HG03045 (cell line): ENCODE results near the gene CCDC187.
"Not testable (repeated sequence)": the region's sequence is repeated elsewhere in the genome, so short reads cannot be mapped to it uniquely, and the experiment has no call there.

Experiments
- ATAC-seq: cut with Tn5 transposase; IDR thresholded peaks from one replicate; pipeline ENCODE4 v1.9.1; 2021; ENCODE audit warnings: mild to moderate bottlenecking, moderate library complexity; ENCODE audit not compliant: unreplicated experiment

CCDC187 gene

GRCh38 chr9:136273244-136273865 is 30.5 kb downstream of the CCDC187 start:
- no peak for ATAC-seq

- no peak for ATAC-seq
Observed at GRCh38 chr9:136270173-136270705, 33.7 kb downstream of the CCDC187 start.

GRCh38 chr9:136268735-136269134 is 35.2 kb downstream of the CCDC187 start:
- ATAC-seq: no peak

DNA sequence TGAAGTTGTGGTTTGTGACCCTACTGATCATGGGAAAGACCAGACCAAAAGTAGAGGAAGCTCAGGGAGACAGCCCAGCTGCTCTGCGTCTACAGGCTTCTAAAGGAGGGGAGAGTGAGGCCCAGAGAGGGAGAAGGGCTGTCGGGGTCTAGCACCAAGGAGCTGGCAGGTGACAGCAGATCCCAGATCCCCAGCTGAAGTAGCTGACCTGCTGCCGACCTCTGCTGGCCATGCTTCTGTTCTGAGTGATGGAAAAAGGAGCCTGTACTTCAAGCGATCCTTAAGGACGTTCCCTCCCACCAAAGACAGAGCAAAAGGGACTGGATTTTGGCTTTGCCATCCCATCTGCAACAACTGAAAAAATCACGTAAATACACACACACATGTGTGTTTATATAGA is 35.6 kb downstream of the CCDC187 start:
- ATAC-seq: no peak

DNA sequence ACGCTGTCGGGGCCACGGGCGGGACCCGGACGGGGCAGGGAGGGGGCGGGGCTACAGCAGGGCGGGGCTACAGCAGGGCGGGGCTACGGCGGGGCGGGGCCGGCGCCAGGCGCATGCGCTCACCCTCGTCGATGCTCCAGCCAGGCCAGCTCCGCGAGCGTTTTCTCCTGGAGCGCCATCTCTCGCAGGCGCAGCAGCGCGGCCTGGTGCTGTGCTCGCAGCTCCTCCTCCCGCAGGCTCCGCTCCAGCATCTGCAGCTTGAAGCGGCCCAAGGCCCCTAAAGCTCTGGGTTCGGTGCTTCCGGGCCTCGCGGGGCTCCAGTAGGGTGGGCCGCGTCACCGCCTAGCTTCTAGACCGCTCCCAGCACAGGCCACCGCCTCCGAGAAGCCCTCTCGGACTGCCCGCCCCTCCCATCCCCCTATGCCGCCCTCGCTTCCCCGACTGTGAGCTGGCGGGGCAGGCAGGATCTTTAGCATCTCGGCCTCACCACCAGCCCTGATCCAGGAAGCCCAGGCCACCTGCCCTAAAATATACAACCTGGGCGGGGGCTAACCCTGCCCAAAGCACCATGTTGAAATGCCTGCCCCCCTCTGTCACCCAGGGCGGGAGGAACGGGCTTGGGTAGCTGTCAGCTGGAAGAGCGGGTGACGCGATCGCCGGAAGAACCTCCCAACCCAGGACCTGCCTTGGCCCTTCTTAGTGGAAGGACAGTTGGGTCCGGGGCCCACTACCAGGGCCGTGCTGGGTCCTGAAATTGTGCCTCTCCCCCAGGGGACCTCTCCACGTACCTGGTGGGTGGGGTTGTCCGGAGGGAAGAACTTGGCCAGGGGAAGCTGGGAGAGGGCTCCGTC is 36.4 kb downstream of the CCDC187 start:
- peak; percentile 76 for ATAC-seq

GRCh38 chr9:136266641-136267040 is 37.3 kb downstream of the CCDC187 start:
- not testable (repeated sequence) for ATAC-seq

GRCh38 chr9:136265561-136266355 is 38.1 kb downstream of the CCDC187 start:
- ATAC-seq: no peak

- ATAC-seq: no peak
Observed at GRCh38 chr9:136264441-136265405, 39.2 kb downstream of the CCDC187 start.

- no peak for ATAC-seq
Observed at GRCh38 chr9:136264031-136264430, 39.9 kb downstream of the CCDC187 start.

DNA sequence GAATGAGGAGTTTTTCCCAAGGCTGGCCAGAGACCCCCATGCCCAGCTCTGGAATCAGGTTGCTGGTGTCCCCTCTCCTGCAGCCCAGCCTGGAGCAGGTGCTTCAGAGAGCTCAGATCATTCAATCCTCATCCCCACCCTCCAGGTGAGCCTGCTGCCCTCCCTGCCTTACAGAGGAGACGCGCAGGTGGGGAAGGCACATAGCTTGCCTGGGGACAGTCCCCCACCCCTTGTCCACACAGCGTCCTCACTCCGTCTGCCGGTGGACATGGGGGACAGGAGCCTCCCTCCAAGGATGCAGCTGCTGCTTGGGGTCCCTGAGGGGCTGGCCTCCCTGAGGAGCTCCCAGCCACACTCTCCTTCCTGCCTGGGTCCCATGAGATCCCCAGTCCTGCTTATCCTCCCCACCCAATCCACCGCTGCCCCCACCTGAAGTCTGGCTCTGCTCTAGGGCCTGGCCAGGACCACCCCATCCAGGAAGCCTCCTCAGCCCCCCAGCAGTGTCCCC is 41.2 kb downstream of the CCDC187 start:
- ATAC-seq: no peak

- ATAC-seq: no peak
Observed at GRCh38 chr9:136261686-136262430, 42.0 kb downstream of the CCDC187 start.

DNA sequence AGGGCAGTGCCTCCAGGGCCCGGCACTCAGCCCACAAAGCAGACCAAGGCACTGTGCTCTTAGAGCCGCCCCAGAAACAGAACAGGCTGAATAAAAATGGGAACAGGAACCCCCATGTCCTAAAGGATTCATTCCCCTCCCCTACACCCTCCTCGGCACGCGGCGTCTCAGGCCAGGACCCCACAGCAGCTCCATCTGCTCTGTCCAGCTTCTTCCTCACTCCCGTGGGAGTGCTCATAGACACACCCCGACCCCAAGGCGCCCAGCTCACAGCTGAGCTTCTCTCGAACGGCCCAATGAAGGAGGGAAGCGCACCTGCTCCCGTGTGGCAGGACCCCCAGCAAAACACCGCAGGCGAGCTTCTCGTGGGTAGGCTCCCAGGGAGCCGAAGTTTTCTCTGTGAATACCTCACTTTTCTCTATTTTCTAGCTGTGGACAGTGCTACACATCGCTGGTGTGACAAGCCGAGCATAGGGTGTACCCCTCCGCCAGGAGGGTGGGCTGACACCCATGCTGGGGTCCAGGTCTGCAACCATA is 42.9 kb downstream of the CCDC187 start:
- no peak for ATAC-seq

GRCh38 chr9:136260521-136260920 is 43.4 kb downstream of the CCDC187 start:
- ATAC-seq: no peak

DNA sequence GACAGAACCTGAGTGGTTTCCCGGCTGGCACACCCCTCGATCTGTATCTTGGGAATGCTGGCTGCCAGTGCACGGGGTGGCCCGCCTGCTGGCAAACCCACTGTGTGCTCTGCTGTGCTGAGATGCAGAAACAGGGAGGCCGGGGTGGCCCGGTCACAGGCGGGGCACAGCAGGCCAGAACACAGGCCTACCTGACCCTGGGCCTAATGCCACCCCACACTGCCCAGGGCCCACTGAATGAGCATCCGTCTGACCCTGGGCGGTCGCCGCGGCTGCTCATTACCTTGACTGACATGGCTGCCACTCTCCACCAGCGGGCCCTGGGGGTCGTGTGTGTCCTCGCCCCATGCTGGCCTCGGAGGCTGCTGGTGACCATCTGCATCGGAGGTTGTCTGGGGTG is 44.1 kb downstream of the CCDC187 start:
- ATAC-seq: no peak

DNA sequence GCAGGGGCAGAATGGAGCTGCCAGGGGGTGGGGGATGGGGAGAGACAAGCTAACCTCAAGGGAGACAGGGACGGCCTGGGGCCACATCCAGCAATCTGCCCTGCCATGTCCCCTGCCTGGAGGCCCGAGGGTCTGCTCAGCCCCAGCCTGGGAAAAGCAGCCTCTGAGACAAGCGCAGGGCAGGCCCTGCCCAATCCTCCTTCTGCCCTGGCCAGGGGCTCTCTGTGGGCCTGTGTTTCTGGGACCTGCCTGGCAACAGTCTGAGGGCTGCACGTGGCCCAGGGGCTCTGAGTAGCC is 44.4 kb downstream of the CCDC187 start:
- no peak for ATAC-seq

GRCh38 chr9:136258786-136259516 is 44.9 kb downstream of the CCDC187 start:
- ATAC-seq: no peak

- ATAC-seq: no peak
Observed at GRCh38 chr9:136258299-136258625, 45.6 kb downstream of the CCDC187 start.

DNA sequence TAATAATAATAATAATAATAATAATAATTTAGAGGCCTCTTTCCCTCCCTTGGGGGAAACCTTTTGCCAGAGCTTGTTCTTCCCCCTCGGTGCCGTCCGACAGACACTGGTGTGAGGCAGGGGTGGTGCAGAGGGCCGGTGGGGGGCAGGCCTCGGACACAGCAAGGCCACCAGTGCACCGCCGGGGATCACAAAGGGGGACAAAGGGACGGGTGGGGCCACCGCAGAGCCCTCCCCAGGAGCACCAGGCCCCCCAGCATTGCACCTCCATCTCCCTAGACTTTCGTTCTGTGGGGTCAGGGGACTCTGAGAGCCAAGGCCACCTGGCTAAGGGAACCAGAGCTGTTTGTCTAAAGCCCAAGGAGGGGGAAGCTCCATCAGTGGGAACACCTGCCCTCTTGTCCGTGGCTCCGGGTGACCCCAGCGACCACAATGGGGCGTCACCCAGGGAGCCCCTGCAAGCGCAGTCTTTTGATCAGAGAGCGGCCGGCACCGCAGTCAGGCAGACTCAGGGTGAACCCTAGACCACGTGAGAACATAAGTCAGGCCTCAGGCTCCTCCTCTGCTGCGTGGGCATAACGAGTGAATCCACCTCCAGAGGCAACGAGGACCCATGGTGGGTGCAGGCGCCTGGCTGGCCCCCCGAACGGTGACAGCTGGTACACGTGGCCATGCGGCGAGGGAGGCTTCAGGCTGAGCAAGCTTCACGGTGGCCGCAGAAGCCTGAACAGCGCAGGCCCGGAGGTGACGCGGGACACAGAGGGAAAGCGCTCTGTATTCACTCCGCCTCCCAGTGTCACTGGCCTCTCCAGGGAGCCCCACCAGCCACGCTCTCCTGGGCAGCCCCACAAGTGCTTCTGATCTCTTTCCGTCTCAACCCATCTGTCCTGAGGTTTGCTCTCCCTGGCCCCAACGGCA is 46.3 kb downstream of the CCDC187 start:
- no peak for ATAC-seq
